Fibroblast of lung (primary cell): ENCODE results near the gene IRGQ. TPM values are rescaled to one million over a fixed set of nuclear protein-coding genes. Genes with fewer than 3 reads are reported as not detected.
A peak's percentile ranks its signal among the peaks of the same experiment; 100 is the strongest.

Experiments
- DNase-seq, 2 donors: peaks; one replicate each; pipeline versions ENCODE4 v3.0.0 to v3.0.0-alpha.2; 2010; ENCODE audit warnings: low read depth in 2 of 2
- H2AFZ ChIP-seq: 2 replicates; pipeline ENCODE4 v1.5.1; 2012; ENCODE audit warnings: low read length, control low read depth, inconsistent platforms
- H3K27ac ChIP-seq: 2 replicates; pipeline ENCODE4 v1.5.1; 2011; ENCODE audit warnings: low read length, control low read depth; ENCODE audit not compliant: insufficient read depth
- H3K27me3 ChIP-seq: 2 replicates; pipeline ENCODE4 v1.5.1; 2011; ENCODE audit warnings: mild to moderate bottlenecking, low read length; ENCODE audit not compliant: control insufficient read depth, insufficient read depth
- H3K36me3 ChIP-seq: 2 replicates; pipeline ENCODE4 v1.5.1; 2011; ENCODE audit warnings: low read length; ENCODE audit not compliant: control insufficient read depth, insufficient read depth
- H3K4me1 ChIP-seq: 2 replicates; pipeline ENCODE4 v1.5.1; 2011; ENCODE audit warnings: low read length; ENCODE audit not compliant: control insufficient read depth, insufficient read depth; ENCODE audit errors: extremely low read depth
- H3K4me2 ChIP-seq: 2 replicates; pipeline ENCODE4 v1.5.1; 2011; ENCODE audit warnings: low read length, control low read depth; ENCODE audit not compliant: insufficient read depth; ENCODE audit errors: extremely low read depth
- H3K4me3 ChIP-seq, 4 experiments: fragments of 200-600 bp in 1 of 4; sonication (generic) in 1 of 4; replicated peaks in 1 of 4; 2 replicates each; pipeline ENCODE4 v1.5.1; 2011 to 2016; ENCODE audit warnings: low read length in 4 of 4, low read depth in 3 of 4, mild to moderate bottlenecking in 3 of 4, control low read depth in 2 of 4, inconsistent platforms in 1 of 4, mixed read lengths in 1 of 4; ENCODE audit not compliant: insufficient read depth in 1 of 4; ENCODE audit errors: control extremely low read depth in 1 of 4
- H3K79me2 ChIP-seq: 2 replicates; pipeline ENCODE4 v1.5.1; 2012; ENCODE audit warnings: mild to moderate bottlenecking, low read length, inconsistent platforms; ENCODE audit not compliant: control insufficient read depth, insufficient read depth
- H3K9ac ChIP-seq: 2 replicates; pipeline ENCODE4 v1.5.1; 2011; ENCODE audit warnings: mild to moderate bottlenecking, low read length, control low read depth; ENCODE audit not compliant: insufficient read depth
- H3K9me3 ChIP-seq: 2 replicates; pipeline ENCODE4 v1.5.1; 2012; ENCODE audit warnings: low read depth, low read length; ENCODE audit not compliant: control insufficient read depth, insufficient read depth
- H4K20me1 ChIP-seq: 2 replicates; pipeline ENCODE4 v1.5.1; 2011; ENCODE audit warnings: low read length; ENCODE audit not compliant: control insufficient read depth, insufficient read depth; ENCODE audit errors: extremely low read depth
- CTCF ChIP-seq, 2 donors: IDR thresholded peaks in 1 of 2; conservative IDR thresholded peaks in 1 of 2; 1 replicate in 1 of 2; 2 replicates in 1 of 2; pipeline ENCODE4 v1.5.1; 2011 to 2012; ENCODE audit warnings: low read length in 2 of 2, control low read depth in 1 of 2, inconsistent platforms in 1 of 2, low read depth in 1 of 2, mild to moderate bottlenecking in 1 of 2
- EZH2 ChIP-seq: IDR thresholded peaks from 2 replicates; pipeline ENCODE4 v1.5.1; 2012; ENCODE audit warnings: low read length, control low read depth, mild to moderate bottlenecking; ENCODE audit errors: missing control alignments
- polyA plus RNA-seq, 2 donors: library from polyadenylated mRNA; depleted of rRNA in 1 of 2; stranded (reverse) in 1 of 2; unstranded in 1 of 2; fragments of >200 nt; gene quantifications; 2 replicates each; pipeline ENCODE4 v1.2.1, GENCODE V29; 2011 to 2012; ENCODE audit warnings: missing spikeins in 1 of 2
- total RNA-seq: library from RNA; depleted of rRNA; stranded (reverse); fragments of >200 nt; gene quantifications from 2 replicates; pipeline ENCODE4 v1.2.1, GENCODE V29; 2014

The IRGQ gene
- total and polyA plus RNA-seq, 2 donors (not counting 1 experiment from before 2014, with no cell fraction given) = 11.7 to 12.2 TPM

- H2AFZ ChIP-seq = no peak overlapping the region
- no peaks in the 10 kb centered on the region for H3K36me3 ChIP-seq
- H3K4me3 ChIP-seq = peak overlapping the region in 1 of 4 experiments; percentile 66
- H3K27me3 ChIP-seq = no peaks in the 10 kb centered on the region
- H3K9ac ChIP-seq = no peak overlapping the region
- peak overlapping the region; percentile 15 for H3K4me2 ChIP-seq
- no peaks in the 10 kb centered on the region for H3K79me2 ChIP-seq
- no peaks in the 10 kb centered on the region for H3K9me3 ChIP-seq
- no peaks in the 10 kb centered on the region for H4K20me1 ChIP-seq
- DNase-seq = no peak
- H3K27ac ChIP-seq = no peak overlapping the region
- no peaks in the 10 kb centered on the region for H3K4me1 ChIP-seq
- TF ChIP-seq CTCF (conservative IDR thresholded peaks at IDR 0.05 in 1 of 2, IDR thresholded peaks at IDR 0.05 in 1 of 2; ENCODE audit: low read depth in 1 of 2, low read length in 2 of 2) (no peak), EZH2 (no peak)
These were observed 14.5 kb downstream of the IRGQ start for GRCh38 chr19:43581467-43581866.

- DNase-seq = no peak
- Histone ChIP-seq H3K9ac (no peak overlapping the region), H3K9me3 (no peaks in the 10 kb centered on the region), H3K4me2 (no peak overlapping the region), H4K20me1 (no peaks in the 10 kb centered on the region), H2AFZ (no peak overlapping the region), H3K79me2 (peaks cover 6% of the 10 kb centered on the region), H3K27ac (no peak overlapping the region), H3K4me1 (no peaks in the 10 kb centered on the region), H3K4me3 (no peak overlapping the region), H3K36me3 (no peaks in the 10 kb centered on the region), H3K27me3 (no peaks in the 10 kb centered on the region)
- no peak for TF ChIP-seq EZH2
- no peak for TF ChIP-seq CTCF (conservative IDR thresholded peaks at IDR 0.05 in 1 of 2, IDR thresholded peaks at IDR 0.05 in 1 of 2; ENCODE audit: low read depth in 1 of 2, low read length in 2 of 2)
These were observed 17.1 kb downstream of the IRGQ start for GRCh38 chr19:43578787-43579186.

GRCh38 chr19:43575955-43576878 is 19.7 kb downstream of the IRGQ start:
- no peak for TF ChIP-seq CTCF (conservative IDR thresholded peaks at IDR 0.05 in 1 of 2, IDR thresholded peaks at IDR 0.05 in 1 of 2; ENCODE audit: low read depth in 1 of 2, low read length in 2 of 2)
- TF ChIP-seq EZH2 = no peak
- no peak for DNase-seq
- Histone ChIP-seq H3K4me3 (peak overlapping the region in 2 of 4 experiments; percentile 34 to 99), H3K27me3 (no peaks in the 10 kb centered on the region), H3K27ac (peak overlapping the region; percentile 76), H3K79me2 (peaks cover 6% of the 10 kb centered on the region), H3K9me3 (no peaks in the 10 kb centered on the region), H4K20me1 (no peaks in the 10 kb centered on the region), H3K4me1 (no peaks in the 10 kb centered on the region), H3K4me2 (peak overlapping the region; percentile 7), H3K9ac (peak overlapping the region; percentile 5), H2AFZ (peak overlapping the region; percentile 65), H3K36me3 (no peaks in the 10 kb centered on the region)
